C4-2B (cell line): ENCODE measurements around the gene WHRN.

Experiments used
- CTCF ChIP-seq: fragments of 450-650 bp; conservative IDR thresholded peaks from 2 replicates; pipeline ENCODE4 v1.5.1; 2017; ENCODE audit warnings: mild to moderate bottlenecking
- ZFX ChIP-seq: fragments of 450-650 bp; IDR thresholded peaks from 2 replicates; pipeline ENCODE4 v1.6.1; 2017

GRCh38 chr9:114486205-114486963 lies 18.9 kb downstream of the WHRN start:
- TF ChIP-seq CTCF (no peak), ZFX (no peak)
